Measurements from ENCODE around the gene MUC13.

Gene MUC13, protein sequence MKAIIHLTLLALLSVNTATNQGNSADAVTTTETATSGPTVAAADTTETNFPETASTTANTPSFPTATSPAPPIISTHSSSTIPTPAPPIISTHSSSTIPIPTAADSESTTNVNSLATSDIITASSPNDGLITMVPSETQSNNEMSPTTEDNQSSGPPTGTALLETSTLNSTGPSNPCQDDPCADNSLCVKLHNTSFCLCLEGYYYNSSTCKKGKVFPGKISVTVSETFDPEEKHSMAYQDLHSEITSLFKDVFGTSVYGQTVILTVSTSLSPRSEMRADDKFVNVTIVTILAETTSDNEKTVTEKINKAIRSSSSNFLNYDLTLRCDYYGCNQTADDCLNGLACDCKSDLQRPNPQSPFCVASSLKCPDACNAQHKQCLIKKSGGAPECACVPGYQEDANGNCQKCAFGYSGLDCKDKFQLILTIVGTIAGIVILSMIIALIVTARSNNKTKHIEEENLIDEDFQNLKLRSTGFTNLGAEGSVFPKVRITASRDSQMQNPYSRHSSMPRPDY

DNA sequence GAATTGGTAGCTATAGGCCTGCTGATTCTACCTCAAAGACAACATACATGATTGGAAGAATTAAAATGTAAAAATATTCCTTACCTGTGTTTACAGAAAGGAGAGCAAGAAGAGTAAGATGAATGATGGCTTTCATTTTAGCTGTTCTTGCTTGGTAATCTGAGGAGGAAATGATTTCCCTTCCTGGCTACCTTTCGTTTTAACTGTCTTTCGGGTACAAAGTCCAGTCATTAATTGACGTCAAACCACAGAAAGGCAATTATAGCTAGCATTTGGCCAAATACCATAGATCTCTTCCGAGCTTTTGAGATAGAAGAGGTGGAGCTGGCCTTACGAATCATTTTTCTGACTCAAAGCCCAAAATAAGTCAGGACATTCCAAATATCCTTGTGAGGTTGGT lies at the start of gene MUC13:
Gene MUC13 (minus strand): TSS at position 175 of the 400 bp plus-strand sequence. CDS start 39 bp downstream, at position 136.
- H3K27me3 ChIP-seq (ENCODE audit: insufficient read depth, low read length): no peaks in the 10 kb centered on the region
- no peaks in the 10 kb centered on the region for H3K36me3 ChIP-seq (ENCODE audit: insufficient read depth, low read length)
- H2AFZ ChIP-seq (ENCODE audit: low read depth, low read length): no peak within 1 kb of the TSS
- H3K4me3 ChIP-seq (ENCODE audit: low read length): no peak within 1 kb of the TSS
- no peaks in the 10 kb centered on the region for H3K9me3 ChIP-seq (ENCODE audit: low read length)
- H3K4me1 ChIP-seq (ENCODE audit: insufficient read depth, low read length): peaks cover 2% of the 10 kb centered on the region

DNA sequence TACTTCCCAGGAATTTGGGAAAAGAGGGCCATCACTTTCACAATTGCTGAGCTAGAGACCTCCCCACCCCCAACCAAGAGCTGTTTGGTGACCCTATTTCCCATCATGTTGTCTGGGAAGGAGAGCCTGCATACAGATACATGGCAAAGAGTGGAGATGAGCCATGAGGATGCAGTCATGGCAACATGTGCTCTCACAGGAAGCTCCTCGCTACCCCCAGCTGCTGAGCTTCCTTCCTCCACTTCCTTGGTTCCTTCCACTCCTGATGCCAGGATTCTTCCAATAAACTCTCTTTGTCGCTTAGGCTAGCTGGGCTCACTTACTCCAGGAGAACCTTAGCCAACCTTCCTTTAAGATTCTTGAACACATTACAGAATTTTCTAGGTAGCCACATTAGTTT lies 48.3 kb upstream of the MUC13 start:
- H2AFZ ChIP-seq (ENCODE audit: low read depth, low read length): no peak overlapping the region
- no peaks in the 10 kb centered on the region for H3K9me3 ChIP-seq (ENCODE audit: low read length)
- H3K4me3 ChIP-seq (ENCODE audit: low read length): no peak overlapping the region
- no peaks in the 10 kb centered on the region for H3K4me1 ChIP-seq (ENCODE audit: insufficient read depth, low read length)
- H3K27me3 ChIP-seq (ENCODE audit: insufficient read depth, low read length): no peaks in the 10 kb centered on the region
- H3K36me3 ChIP-seq (ENCODE audit: insufficient read depth, low read length): peaks cover 9% of the 10 kb centered on the region

DNA sequence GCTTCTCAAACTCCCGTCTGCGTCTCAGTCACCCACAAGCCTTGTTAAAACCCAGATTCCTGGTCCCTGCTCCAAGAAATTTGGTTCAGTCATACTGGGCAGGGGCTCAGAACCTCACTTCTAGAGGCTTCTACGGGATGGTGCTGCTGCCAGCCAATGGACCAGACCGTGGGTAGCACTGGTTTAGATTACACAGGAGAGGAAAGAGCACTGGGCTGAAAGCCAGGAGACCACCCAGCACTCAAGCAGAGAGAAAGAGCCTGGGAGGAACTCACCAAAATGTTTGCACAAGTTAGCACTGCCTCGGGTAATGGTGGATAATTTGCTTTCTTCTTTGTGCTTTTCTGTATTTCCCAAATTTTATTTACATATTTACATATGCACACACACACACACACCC lies 46.9 kb upstream of the MUC13 start:
- no peaks in the 10 kb centered on the region for H3K9me3 ChIP-seq (ENCODE audit: low read length)
- no peak overlapping the region for H3K4me3 ChIP-seq (ENCODE audit: low read length)
- no peaks in the 10 kb centered on the region for H3K4me1 ChIP-seq (ENCODE audit: insufficient read depth, low read length)
- H2AFZ ChIP-seq (ENCODE audit: low read depth, low read length): no peak overlapping the region
- H3K36me3 ChIP-seq (ENCODE audit: insufficient read depth, low read length): peaks cover 17% of the 10 kb centered on the region
- H3K27me3 ChIP-seq (ENCODE audit: insufficient read depth, low read length): no peaks in the 10 kb centered on the region

DNA sequence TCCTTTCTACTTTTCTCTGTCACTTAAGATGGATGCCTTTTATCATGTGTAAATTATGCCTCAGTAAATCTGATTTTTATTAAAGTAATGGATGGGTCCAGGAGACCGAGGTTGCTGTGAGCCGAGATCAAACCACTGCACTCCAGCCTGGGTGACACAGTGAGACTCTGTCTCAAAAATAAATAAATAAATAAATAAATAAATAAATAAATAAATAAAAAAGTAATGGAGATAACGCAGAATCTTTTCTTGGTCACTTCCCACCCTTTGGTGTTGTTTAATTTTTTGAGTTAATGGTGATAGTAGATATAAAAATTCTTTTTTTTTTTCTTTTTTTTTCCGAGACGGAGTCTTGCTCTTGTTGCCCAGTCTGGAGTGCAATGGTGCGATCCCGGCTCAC lies 44.1 kb upstream of the MUC13 start:
- Histone ChIP-seq H3K36me3 (ENCODE audit: insufficient read depth, low read length) (peaks cover 15% of the 10 kb centered on the region), H3K27me3 (ENCODE audit: insufficient read depth, low read length) (no peaks in the 10 kb centered on the region), H3K9me3 (ENCODE audit: low read length) (no peaks in the 10 kb centered on the region), H2AFZ (ENCODE audit: low read depth, low read length) (no peak overlapping the region), H3K4me3 (ENCODE audit: low read length) (no peak overlapping the region), H3K4me1 (ENCODE audit: insufficient read depth, low read length) (no peaks in the 10 kb centered on the region)

DNA sequence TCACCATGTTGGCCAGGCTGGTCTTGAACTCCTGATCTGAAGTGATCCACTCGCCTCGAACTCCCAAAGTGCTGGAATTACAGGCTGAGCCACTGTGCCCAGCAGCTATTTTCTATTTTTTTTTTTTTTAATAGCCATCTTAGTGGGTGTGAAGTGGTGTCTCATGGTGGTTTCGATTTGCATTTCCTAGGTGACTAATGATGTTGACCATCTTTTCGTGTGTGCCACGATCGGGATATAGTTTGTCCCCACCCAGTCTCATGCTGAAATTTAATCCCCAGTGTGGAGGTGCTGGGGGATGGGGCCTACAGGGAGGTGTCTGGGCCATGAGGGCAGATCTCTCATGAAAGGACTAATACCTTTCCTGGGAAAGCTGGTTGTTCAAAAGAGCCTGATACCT lies 41.8 kb upstream of the MUC13 start:
- no peaks in the 10 kb centered on the region for H3K9me3 ChIP-seq (ENCODE audit: low read length)
- no peak overlapping the region for H2AFZ ChIP-seq (ENCODE audit: low read depth, low read length)
- no peaks in the 10 kb centered on the region for H3K4me1 ChIP-seq (ENCODE audit: insufficient read depth, low read length)
- no peaks in the 10 kb centered on the region for H3K27me3 ChIP-seq (ENCODE audit: insufficient read depth, low read length)
- peaks cover 17% of the 10 kb centered on the region for H3K36me3 ChIP-seq (ENCODE audit: insufficient read depth, low read length)
- no peak overlapping the region for H3K4me3 ChIP-seq (ENCODE audit: low read length)

DNA sequence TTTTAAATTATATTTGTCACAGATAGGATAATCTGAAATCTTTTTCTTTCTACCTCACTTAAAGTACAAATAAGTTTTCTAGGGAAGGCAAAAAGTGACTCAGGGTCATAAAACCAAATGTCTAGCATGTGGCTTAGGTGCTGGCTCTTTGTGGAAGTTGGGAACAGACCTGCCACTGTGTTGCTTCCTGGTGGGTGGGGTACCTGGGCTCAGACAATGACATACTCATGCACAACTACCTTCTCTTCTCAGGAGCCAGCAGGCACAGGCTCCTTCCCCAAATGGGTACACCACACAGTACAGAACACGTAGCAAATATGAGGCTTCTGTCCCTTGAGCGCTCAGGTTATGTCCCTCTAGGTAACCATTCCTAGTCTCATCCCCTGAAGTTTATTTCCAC lies 40.1 kb upstream of the MUC13 start:
- no peak overlapping the region for H3K4me3 ChIP-seq (ENCODE audit: low read length)
- peaks cover 27% of the 10 kb centered on the region for H3K36me3 ChIP-seq (ENCODE audit: insufficient read depth, low read length)
- H3K4me1 ChIP-seq (ENCODE audit: insufficient read depth, low read length): no peaks in the 10 kb centered on the region
- no peaks in the 10 kb centered on the region for H3K27me3 ChIP-seq (ENCODE audit: insufficient read depth, low read length)
- no peaks in the 10 kb centered on the region for H3K9me3 ChIP-seq (ENCODE audit: low read length)
- H2AFZ ChIP-seq (ENCODE audit: low read depth, low read length): no peak overlapping the region

DNA sequence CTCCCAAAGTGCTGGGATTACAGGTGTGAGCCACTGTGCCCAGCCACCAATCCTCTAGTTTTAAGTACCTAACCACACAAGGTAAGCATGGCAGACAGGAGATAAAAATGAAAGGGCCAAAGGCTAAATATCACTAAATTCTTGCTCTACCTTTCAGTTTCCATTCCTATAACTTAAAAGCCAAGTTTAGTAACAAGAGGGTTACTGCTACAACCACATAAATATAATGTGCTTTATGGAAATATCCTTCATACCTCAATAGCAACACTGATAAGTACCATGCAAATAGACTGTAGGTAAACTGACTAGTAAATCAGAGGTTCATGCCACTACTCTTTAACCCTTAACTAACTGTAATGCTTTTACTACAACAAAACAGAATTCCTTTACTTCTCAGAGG lies 38.7 kb upstream of the MUC13 start:
- H3K36me3 ChIP-seq (ENCODE audit: insufficient read depth, low read length): peaks cover 34% of the 10 kb centered on the region
- H2AFZ ChIP-seq (ENCODE audit: low read depth, low read length): no peak overlapping the region
- no peaks in the 10 kb centered on the region for H3K9me3 ChIP-seq (ENCODE audit: low read length)
- no peaks in the 10 kb centered on the region for H3K27me3 ChIP-seq (ENCODE audit: insufficient read depth, low read length)
- no peak overlapping the region for H3K4me3 ChIP-seq (ENCODE audit: low read length)
- no peaks in the 10 kb centered on the region for H3K4me1 ChIP-seq (ENCODE audit: insufficient read depth, low read length)

DNA sequence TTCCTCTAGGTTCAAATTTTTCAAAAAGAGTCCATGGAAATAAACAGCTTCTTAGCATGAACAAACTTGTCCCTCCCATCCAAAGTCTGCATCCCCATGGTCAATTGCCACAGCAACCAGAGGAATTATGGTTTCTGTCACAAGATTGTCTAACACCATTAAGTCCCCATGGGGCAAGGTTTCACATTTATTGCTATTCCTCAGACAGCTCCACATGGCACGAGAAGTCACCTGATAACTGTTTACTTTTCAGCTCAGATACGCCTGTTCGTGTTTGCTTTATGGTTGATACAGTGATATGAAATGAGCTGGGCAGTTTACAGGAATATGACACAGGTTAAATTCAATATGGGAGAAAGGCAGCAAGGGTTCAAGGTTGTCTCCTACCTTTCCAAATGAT lies 37.9 kb upstream of the MUC13 start:
- Histone ChIP-seq H2AFZ (ENCODE audit: low read depth, low read length) (no peak overlapping the region), H3K9me3 (ENCODE audit: low read length) (no peaks in the 10 kb centered on the region), H3K27me3 (ENCODE audit: insufficient read depth, low read length) (no peaks in the 10 kb centered on the region), H3K4me3 (ENCODE audit: low read length) (no peak overlapping the region), H3K36me3 (ENCODE audit: insufficient read depth, low read length) (peaks cover 28% of the 10 kb centered on the region), H3K4me1 (ENCODE audit: insufficient read depth, low read length) (no peaks in the 10 kb centered on the region)

DNA sequence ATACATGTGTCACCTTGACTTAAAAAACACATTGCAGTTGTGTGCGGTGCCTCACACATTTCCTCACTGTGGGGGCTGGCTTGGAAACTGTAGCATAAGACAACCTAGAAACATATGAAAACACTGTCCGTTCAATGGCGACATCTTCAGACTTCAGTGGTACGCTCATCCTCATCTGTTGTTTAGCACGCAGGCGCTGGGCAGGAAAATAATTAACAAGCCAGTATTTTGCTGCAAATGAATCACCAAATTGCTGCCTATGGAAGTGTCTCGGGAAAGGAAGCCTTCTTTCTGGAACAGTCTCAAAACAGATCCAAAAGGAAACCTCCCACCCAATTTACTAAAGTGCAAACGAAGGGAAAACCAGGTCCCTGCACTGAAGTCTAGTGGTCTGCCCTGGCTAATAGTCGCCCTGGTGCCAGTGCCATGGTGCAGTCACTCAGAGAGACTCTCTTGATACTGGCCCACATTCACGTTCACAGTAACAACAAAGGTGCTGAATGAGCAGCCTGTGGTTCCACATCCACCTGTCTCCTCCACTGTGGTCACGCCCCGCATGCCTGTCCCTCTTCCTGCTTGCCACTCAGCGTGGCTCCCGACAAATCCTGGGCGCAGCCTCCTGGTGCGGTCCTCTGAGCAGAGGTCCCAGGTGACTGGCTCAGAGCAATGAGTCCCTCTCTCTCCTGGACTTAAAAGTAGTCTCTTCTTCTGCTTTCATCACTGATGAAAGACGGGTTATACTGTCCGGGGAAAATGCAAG lies 35.6 kb upstream of the MUC13 start:
- Histone ChIP-seq H3K4me3 (ENCODE audit: low read length) (no peak overlapping the region), H3K36me3 (ENCODE audit: insufficient read depth, low read length) (peaks cover 24% of the 10 kb centered on the region), H3K9me3 (ENCODE audit: low read length) (no peaks in the 10 kb centered on the region), H2AFZ (ENCODE audit: low read depth, low read length) (no peak overlapping the region), H3K27me3 (ENCODE audit: insufficient read depth, low read length) (no peaks in the 10 kb centered on the region), H3K4me1 (ENCODE audit: insufficient read depth, low read length) (no peaks in the 10 kb centered on the region)

DNA sequence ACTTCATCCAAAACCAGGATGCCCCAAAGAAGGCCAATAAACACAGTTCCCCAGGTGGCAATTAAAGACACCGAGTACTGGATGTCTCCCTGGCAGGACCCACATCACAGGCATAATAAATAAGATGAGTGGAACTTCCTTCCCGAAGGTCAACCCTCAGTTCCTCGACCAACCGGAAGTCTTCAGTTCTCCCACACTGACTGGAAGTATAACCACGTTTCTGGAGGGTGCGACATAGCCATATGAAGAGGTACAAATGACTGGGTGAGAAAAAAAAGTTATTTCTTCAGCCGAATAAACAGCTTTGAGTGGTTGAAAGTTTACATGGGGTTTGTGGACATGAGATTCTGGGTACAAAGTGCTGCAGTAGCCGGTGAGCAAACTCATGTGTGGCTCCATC lies 34.6 kb upstream of the MUC13 start:
- no peak overlapping the region for H3K4me3 ChIP-seq (ENCODE audit: low read length)
- H3K27me3 ChIP-seq (ENCODE audit: insufficient read depth, low read length): no peaks in the 10 kb centered on the region
- H3K9me3 ChIP-seq (ENCODE audit: low read length): no peaks in the 10 kb centered on the region
- H3K4me1 ChIP-seq (ENCODE audit: insufficient read depth, low read length): no peaks in the 10 kb centered on the region
- peaks cover 24% of the 10 kb centered on the region for H3K36me3 ChIP-seq (ENCODE audit: insufficient read depth, low read length)
- H2AFZ ChIP-seq (ENCODE audit: low read depth, low read length): no peak overlapping the region

DNA sequence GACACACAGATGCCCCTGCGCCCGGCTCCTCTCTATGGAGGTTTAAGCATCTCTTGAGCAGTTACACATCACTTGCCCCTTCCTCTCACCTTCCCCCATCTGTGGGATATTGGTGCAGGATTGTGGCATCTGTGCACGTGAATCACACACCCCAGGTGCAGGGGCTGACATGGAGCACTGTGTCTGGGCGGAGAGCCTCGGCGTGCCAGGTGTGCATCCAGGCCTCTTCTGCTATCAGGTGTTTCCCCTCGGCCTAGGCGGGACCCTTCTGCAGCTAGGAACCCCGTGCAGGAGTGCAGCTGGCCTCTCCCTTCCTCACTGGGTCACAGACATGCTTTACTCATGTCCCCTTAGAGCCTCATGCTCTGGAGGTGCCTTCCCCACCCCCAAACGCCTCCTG lies 33.4 kb upstream of the MUC13 start:
- H3K4me1 ChIP-seq (ENCODE audit: insufficient read depth, low read length): no peaks in the 10 kb centered on the region
- H3K27me3 ChIP-seq (ENCODE audit: insufficient read depth, low read length): no peaks in the 10 kb centered on the region
- H2AFZ ChIP-seq (ENCODE audit: low read depth, low read length): no peak overlapping the region
- H3K4me3 ChIP-seq (ENCODE audit: low read length): no peak overlapping the region
- H3K36me3 ChIP-seq (ENCODE audit: insufficient read depth, low read length): peaks cover 21% of the 10 kb centered on the region
- no peaks in the 10 kb centered on the region for H3K9me3 ChIP-seq (ENCODE audit: low read length)

DNA sequence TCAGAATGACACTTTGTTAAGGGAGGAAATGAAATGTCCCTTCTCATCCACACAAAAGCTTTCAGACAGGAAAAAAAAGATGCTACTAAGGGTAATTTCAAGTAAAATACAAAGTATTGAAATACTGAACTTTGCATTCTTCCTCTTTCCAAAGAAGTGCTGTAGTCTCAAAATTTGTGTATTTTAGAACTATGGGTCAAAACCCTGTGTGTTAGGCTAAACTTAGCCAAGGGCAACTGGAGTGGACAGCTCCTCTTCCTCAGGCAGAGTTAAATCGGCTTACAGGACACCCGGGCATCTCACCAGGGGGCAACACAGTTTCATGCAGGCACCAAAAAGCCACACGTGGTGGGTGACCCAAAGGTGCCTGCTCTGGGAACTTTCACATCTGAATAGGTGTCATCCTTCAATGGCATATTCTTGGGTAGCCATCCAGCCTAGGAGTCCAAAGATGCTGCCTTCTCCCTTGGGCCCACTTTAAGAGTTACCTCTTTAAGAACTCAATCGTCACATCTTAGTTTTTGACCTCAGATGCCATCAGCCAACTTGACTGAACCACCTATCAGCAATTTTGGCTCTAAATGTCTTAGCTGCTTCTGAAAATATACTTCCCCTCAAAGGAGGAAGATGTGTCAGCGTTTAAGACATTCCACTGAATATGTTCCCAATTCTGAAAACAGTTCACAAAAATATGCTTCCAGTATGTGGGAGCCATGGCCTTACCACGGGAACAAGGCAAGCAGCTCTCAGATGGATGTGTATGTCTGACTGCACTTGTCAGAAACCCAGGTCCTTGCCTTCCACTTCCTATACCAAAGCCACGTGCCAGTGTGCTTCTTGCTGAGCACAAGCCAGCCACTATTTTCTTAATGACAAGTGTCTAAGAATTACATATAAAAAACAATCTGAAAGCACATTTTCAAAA lies 32.2 kb upstream of the MUC13 start:
- Histone ChIP-seq H3K4me3 (ENCODE audit: low read length) (no peak overlapping the region), H3K4me1 (ENCODE audit: insufficient read depth, low read length) (no peaks in the 10 kb centered on the region), H3K27me3 (ENCODE audit: insufficient read depth, low read length) (no peaks in the 10 kb centered on the region)

More for the DNA sequence above, 32.2 kb upstream of the MUC13 start:
- peaks cover 17% of the 10 kb centered on the region for H3K36me3 ChIP-seq (ENCODE audit: insufficient read depth, low read length)
- H2AFZ ChIP-seq (ENCODE audit: low read depth, low read length): no peak overlapping the region
- no peaks in the 10 kb centered on the region for H3K9me3 ChIP-seq (ENCODE audit: low read length)

All from neuron (in vitro differentiated cells).